Measurements from ENCODE around the gene CHP2. TPM values are rescaled to one million over a fixed set of nuclear protein-coding genes. Genes with fewer than 3 reads are reported as not detected.

CHP2 gene
- total RNA-seq, 1 experiment from 2014 or later = not detected

GRCh38 chr16:23753908-23754593 is 775 bp upstream of the CHP2 start:
- Histone ChIP-seq H3K36me3 (ENCODE audit: insufficient read depth, low read length) (no peaks in the 10 kb centered on the region), H2AFZ (ENCODE audit: low read length) (no peak overlapping the region)

GRCh38 chr16:23755484-23755809 is 621 bp downstream of the CHP2 start:
- H3K9ac ChIP-seq (ENCODE audit: low read length) = no peak overlapping the region
- no peaks in the 10 kb centered on the region for H3K36me3 ChIP-seq (ENCODE audit: insufficient read depth, low read length)
- H3K79me2 ChIP-seq (ENCODE audit: low read length) = no peaks in the 10 kb centered on the region
- H3K4me1 ChIP-seq (ENCODE audit: low read length) = no peaks in the 10 kb centered on the region
- H3K27me3 ChIP-seq (ENCODE audit: low read length) = no peaks in the 10 kb centered on the region
- H4K20me1 ChIP-seq (ENCODE audit: insufficient read depth, low read depth, low read length) = no peaks in the 10 kb centered on the region
- no peak overlapping the region for H2AFZ ChIP-seq (ENCODE audit: low read length)
- no peaks in the 10 kb centered on the region for H3K9me2 ChIP-seq (replicated peaks; ENCODE audit: insufficient read depth, low read length)
- no peak overlapping the region for H3K4me2 ChIP-seq (ENCODE audit: low read depth, low read length, poor library complexity, severe bottlenecking)
- H3K27ac ChIP-seq (ENCODE audit: low read length) = no peak overlapping the region
- no peak overlapping the region for H3K4me3 ChIP-seq (ENCODE audit: low read length)
- H3K9me3 ChIP-seq (ENCODE audit: low read length) = no peaks in the 10 kb centered on the region
- DNase-seq = no peak

More at GRCh38 chr16:23753908-23754593, 775 bp upstream of the CHP2 start:
- no peak for DNase-seq
- no peak overlapping the region for H3K4me3 ChIP-seq (ENCODE audit: low read length)
- H3K9ac ChIP-seq (ENCODE audit: low read length) = no peak overlapping the region
- H4K20me1 ChIP-seq (ENCODE audit: insufficient read depth, low read depth, low read length) = no peaks in the 10 kb centered on the region
- no peaks in the 10 kb centered on the region for H3K27me3 ChIP-seq (ENCODE audit: low read length)
- no peak overlapping the region for H3K27ac ChIP-seq (ENCODE audit: low read length)
- no peaks in the 10 kb centered on the region for H3K79me2 ChIP-seq (ENCODE audit: low read length)
- no peaks in the 10 kb centered on the region for H3K9me3 ChIP-seq (ENCODE audit: low read length)
- H3K9me2 ChIP-seq (replicated peaks; ENCODE audit: insufficient read depth, low read length) = no peaks in the 10 kb centered on the region
- H3K4me2 ChIP-seq (ENCODE audit: low read depth, low read length, poor library complexity, severe bottlenecking) = no peak overlapping the region
- H3K4me1 ChIP-seq (ENCODE audit: low read length) = no peaks in the 10 kb centered on the region

GRCh38 chr16:23757116-23757515 is 2.3 kb downstream of the CHP2 start:
- Histone ChIP-seq H3K36me3 (ENCODE audit: insufficient read depth, low read length) (no peaks in the 10 kb centered on the region), H3K9me3 (ENCODE audit: low read length) (no peaks in the 10 kb centered on the region), H3K4me1 (ENCODE audit: low read length) (no peaks in the 10 kb centered on the region), H3K4me2 (ENCODE audit: low read depth, low read length, poor library complexity, severe bottlenecking) (no peak overlapping the region), H2AFZ (ENCODE audit: low read length) (no peak overlapping the region), H3K27ac (ENCODE audit: low read length) (no peak overlapping the region), H4K20me1 (ENCODE audit: insufficient read depth, low read depth, low read length) (no peaks in the 10 kb centered on the region), H3K79me2 (ENCODE audit: low read length) (no peaks in the 10 kb centered on the region), H3K4me3 (ENCODE audit: low read length) (no peak overlapping the region), H3K9me2 (replicated peaks; ENCODE audit: insufficient read depth, low read length) (no peaks in the 10 kb centered on the region), H3K9ac (ENCODE audit: low read length) (no peak overlapping the region), H3K27me3 (ENCODE audit: low read length) (no peaks in the 10 kb centered on the region)
- DNase-seq = no peak

GRCh38 chr16:23757937-23758619 is 3.3 kb downstream of the CHP2 start:
- no peaks in the 10 kb centered on the region for H4K20me1 ChIP-seq (ENCODE audit: insufficient read depth, low read depth, low read length)
- H3K9ac ChIP-seq (ENCODE audit: low read length) = no peak overlapping the region
- H3K27ac ChIP-seq (ENCODE audit: low read length) = no peak overlapping the region
- H2AFZ ChIP-seq (ENCODE audit: low read length) = no peak overlapping the region
- H3K4me2 ChIP-seq (ENCODE audit: low read depth, low read length, poor library complexity, severe bottlenecking) = no peak overlapping the region
- no peaks in the 10 kb centered on the region for H3K4me1 ChIP-seq (ENCODE audit: low read length)
- H3K79me2 ChIP-seq (ENCODE audit: low read length) = no peaks in the 10 kb centered on the region
- H3K4me3 ChIP-seq (ENCODE audit: low read length) = no peak overlapping the region
- no peaks in the 10 kb centered on the region for H3K36me3 ChIP-seq (ENCODE audit: insufficient read depth, low read length)
- no peaks in the 10 kb centered on the region for H3K27me3 ChIP-seq (ENCODE audit: low read length)
- no peaks in the 10 kb centered on the region for H3K9me3 ChIP-seq (ENCODE audit: low read length)
- no peak for DNase-seq
- H3K9me2 ChIP-seq (replicated peaks; ENCODE audit: insufficient read depth, low read length) = no peaks in the 10 kb centered on the region

- Histone ChIP-seq H2AFZ (ENCODE audit: low read length) (no peak overlapping the region), H3K36me3 (ENCODE audit: insufficient read depth, low read length) (no peaks in the 10 kb centered on the region), H3K27ac (ENCODE audit: low read length) (no peak overlapping the region), H3K4me3 (ENCODE audit: low read length) (no peak overlapping the region), H4K20me1 (ENCODE audit: insufficient read depth, low read depth, low read length) (no peaks in the 10 kb centered on the region), H3K9me2 (replicated peaks; ENCODE audit: insufficient read depth, low read length) (no peaks in the 10 kb centered on the region), H3K79me2 (ENCODE audit: low read length) (no peaks in the 10 kb centered on the region), H3K4me2 (ENCODE audit: low read depth, low read length, poor library complexity, severe bottlenecking) (no peak overlapping the region), H3K4me1 (ENCODE audit: low read length) (no peaks in the 10 kb centered on the region), H3K27me3 (ENCODE audit: low read length) (0 out of 2 replicates have a peak, but pooled peaks cover 2% of the 10 kb centered on the region), H3K9ac (ENCODE audit: low read length) (no peak overlapping the region), H3K9me3 (ENCODE audit: low read length) (no peaks in the 10 kb centered on the region)
- no peak for DNase-seq
These were observed 11.1 kb downstream of the CHP2 start for GRCh38 chr16:23765933-23766332.

- H3K27ac ChIP-seq (ENCODE audit: low read length) = no peak overlapping the region
- H3K79me2 ChIP-seq (ENCODE audit: low read length) = no peaks in the 10 kb centered on the region
- H3K9me2 ChIP-seq (replicated peaks; ENCODE audit: insufficient read depth, low read length) = no peaks in the 10 kb centered on the region
- no peaks in the 10 kb centered on the region for H3K36me3 ChIP-seq (ENCODE audit: insufficient read depth, low read length)
- H3K4me1 ChIP-seq (ENCODE audit: low read length) = no peaks in the 10 kb centered on the region
- no peak for DNase-seq
- no peaks in the 10 kb centered on the region for H3K9me3 ChIP-seq (ENCODE audit: low read length)
- H3K27me3 ChIP-seq (ENCODE audit: low read length) = 0 out of 2 replicates have a peak, but pooled peaks cover 2% of the 10 kb centered on the region
- no peak overlapping the region for H3K4me3 ChIP-seq (ENCODE audit: low read length)
- H3K4me2 ChIP-seq (ENCODE audit: low read depth, low read length, poor library complexity, severe bottlenecking) = no peak overlapping the region
- no peaks in the 10 kb centered on the region for H4K20me1 ChIP-seq (ENCODE audit: insufficient read depth, low read depth, low read length)
- H3K9ac ChIP-seq (ENCODE audit: low read length) = no peak overlapping the region
- H2AFZ ChIP-seq (ENCODE audit: low read length) = no peak overlapping the region
These were observed 13.8 kb downstream of the CHP2 start for GRCh38 chr16:23768581-23768980.

- no peak for DNase-seq
These were observed 16.2 kb downstream of the CHP2 start for GRCh38 chr16:23771027-23771426.

GRCh38 chr16:23771642-23772041 is 16.8 kb downstream of the CHP2 start:
- H3K9ac ChIP-seq (ENCODE audit: low read length) = no peak overlapping the region
- no peak overlapping the region for H2AFZ ChIP-seq (ENCODE audit: low read length)
- H3K4me1 ChIP-seq (ENCODE audit: low read length) = no peaks in the 10 kb centered on the region
- no peaks in the 10 kb centered on the region for H3K79me2 ChIP-seq (ENCODE audit: low read length)
- no peaks in the 10 kb centered on the region for H3K9me2 ChIP-seq (replicated peaks; ENCODE audit: insufficient read depth, low read length)
- H3K4me2 ChIP-seq (ENCODE audit: low read depth, low read length, poor library complexity, severe bottlenecking) = no peak overlapping the region
- no peaks in the 10 kb centered on the region for H3K27me3 ChIP-seq (ENCODE audit: low read length)
- no peaks in the 10 kb centered on the region for H3K36me3 ChIP-seq (ENCODE audit: insufficient read depth, low read length)
- H3K4me3 ChIP-seq (ENCODE audit: low read length) = no peak overlapping the region
- no peak for DNase-seq
- no peak overlapping the region for H3K27ac ChIP-seq (ENCODE audit: low read length)
- H3K9me3 ChIP-seq (ENCODE audit: low read length) = no peaks in the 10 kb centered on the region
- H4K20me1 ChIP-seq (ENCODE audit: insufficient read depth, low read depth, low read length) = no peaks in the 10 kb centered on the region

More at GRCh38 chr16:23771027-23771426, 16.2 kb downstream of the CHP2 start:
- Histone ChIP-seq H3K4me2 (ENCODE audit: low read depth, low read length, poor library complexity, severe bottlenecking) (no peak overlapping the region), H2AFZ (ENCODE audit: low read length) (no peak overlapping the region), H4K20me1 (ENCODE audit: insufficient read depth, low read depth, low read length) (no peaks in the 10 kb centered on the region), H3K9ac (ENCODE audit: low read length) (no peak overlapping the region), H3K9me3 (ENCODE audit: low read length) (no peaks in the 10 kb centered on the region), H3K9me2 (replicated peaks; ENCODE audit: insufficient read depth, low read length) (no peaks in the 10 kb centered on the region), H3K79me2 (ENCODE audit: low read length) (no peaks in the 10 kb centered on the region), H3K27ac (ENCODE audit: low read length) (no peak overlapping the region), H3K4me3 (ENCODE audit: low read length) (no peak overlapping the region), H3K27me3 (ENCODE audit: low read length) (0 out of 2 replicates have a peak, but pooled peaks cover under 1% of the 10 kb centered on the region), H3K4me1 (ENCODE audit: low read length) (no peaks in the 10 kb centered on the region), H3K36me3 (ENCODE audit: insufficient read depth, low read length) (no peaks in the 10 kb centered on the region)

All from Karpas-422 (cell line).